Neural progenitor cell (in vitro differentiated cells): ENCODE measurements around the gene GOSR2.

Experiments used
- EZH2phosphoT487 ChIP-seq: fragments of 200-600 bp; sonication (generic); IDR thresholded peaks from 2 replicates; pipeline ENCODE4 v1.6.1; 2017; ENCODE audit warnings: antibody characterized with exemption
- TF ChIP-seq, protein P1 (sequence below): fragments of 200-600 bp; sonication (generic); IDR thresholded peaks from 2 replicates; pipeline ENCODE4 v1.5.1; 2017; ENCODE audit warnings: antibody characterized with exemption, mild to moderate bottlenecking

DNA sequence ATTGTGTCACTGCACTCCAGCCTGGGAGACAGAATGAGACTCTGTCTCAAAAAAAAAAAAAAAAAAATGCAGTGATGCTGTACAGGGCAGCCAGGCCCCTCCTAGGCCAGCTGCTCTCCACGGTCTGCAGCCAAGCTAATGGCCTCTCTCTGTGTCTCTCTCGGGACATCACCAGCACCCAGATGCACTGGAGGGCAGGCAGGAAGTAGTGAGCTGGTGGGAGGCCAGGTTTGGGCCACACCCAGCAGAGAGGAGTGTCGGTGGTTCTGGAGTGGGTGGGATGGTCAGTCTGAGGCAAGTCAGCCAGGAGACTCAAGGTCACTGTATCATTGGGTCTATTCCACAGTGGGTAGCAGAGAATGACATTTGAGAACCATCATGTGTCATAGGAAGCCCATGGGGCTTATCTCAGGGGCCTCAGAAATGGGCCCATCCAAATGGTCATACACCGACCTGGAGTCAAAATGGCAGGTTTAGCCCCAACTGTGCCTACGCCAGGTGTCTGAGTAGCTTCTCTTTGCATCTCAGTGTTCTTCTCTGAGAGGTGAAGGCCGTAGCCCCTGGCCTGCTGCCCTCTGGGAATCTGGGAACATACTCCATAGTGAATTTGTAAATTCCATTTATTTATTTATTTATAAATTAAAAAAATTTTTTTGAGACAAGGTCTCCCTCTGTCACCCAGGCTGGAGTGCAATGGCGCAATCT, 48.9 kb upstream of the GOSR2 start:
- TF ChIP-seq, protein P1, sequence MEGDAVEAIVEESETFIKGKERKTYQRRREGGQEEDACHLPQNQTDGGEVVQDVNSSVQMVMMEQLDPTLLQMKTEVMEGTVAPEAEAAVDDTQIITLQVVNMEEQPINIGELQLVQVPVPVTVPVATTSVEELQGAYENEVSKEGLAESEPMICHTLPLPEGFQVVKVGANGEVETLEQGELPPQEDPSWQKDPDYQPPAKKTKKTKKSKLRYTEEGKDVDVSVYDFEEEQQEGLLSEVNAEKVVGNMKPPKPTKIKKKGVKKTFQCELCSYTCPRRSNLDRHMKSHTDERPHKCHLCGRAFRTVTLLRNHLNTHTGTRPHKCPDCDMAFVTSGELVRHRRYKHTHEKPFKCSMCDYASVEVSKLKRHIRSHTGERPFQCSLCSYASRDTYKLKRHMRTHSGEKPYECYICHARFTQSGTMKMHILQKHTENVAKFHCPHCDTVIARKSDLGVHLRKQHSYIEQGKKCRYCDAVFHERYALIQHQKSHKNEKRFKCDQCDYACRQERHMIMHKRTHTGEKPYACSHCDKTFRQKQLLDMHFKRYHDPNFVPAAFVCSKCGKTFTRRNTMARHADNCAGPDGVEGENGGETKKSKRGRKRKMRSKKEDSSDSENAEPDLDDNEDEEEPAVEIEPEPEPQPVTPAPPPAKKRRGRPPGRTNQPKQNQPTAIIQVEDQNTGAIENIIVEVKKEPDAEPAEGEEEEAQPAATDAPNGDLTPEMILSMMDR = no peak
- TF ChIP-seq EZH2phosphoT487 = no peak
